ACC112 (cell line): ENCODE measurements around the gene SYT7.

ENCODE experiments used
- H2AFZ ChIP-seq: fragments of 200-600 bp; sonication (generic); one replicate; pipeline ENCODE4 v1.6.0; 2017; ENCODE audit warnings: antibody characterized with exemption, low read length; ENCODE audit not compliant: unreplicated experiment
- H3K27ac ChIP-seq: fragments of 200-600 bp; sonication (generic); 2 replicates; pipeline ENCODE4 v1.5.1; 2014; ENCODE audit warnings: low read depth, mild to moderate bottlenecking, antibody characterized with exemption, low read length, moderate library complexity
- H3K27me3 ChIP-seq: fragments of 200-600 bp; sonication (generic); 2 replicates; pipeline ENCODE4 v1.6.1; 2014; ENCODE audit warnings: mild to moderate bottlenecking, antibody characterized with exemption, low read length, moderate library complexity, mixed read lengths; ENCODE audit not compliant: insufficient read depth
- H3K36me3 ChIP-seq: fragments of 200-600 bp; sonication (generic); 2 replicates; pipeline ENCODE4 v1.6.1; 2016; ENCODE audit warnings: mild to moderate bottlenecking, antibody characterized with exemption, low read length, moderate library complexity, mixed read lengths; ENCODE audit not compliant: insufficient read depth
- H3K4me1 ChIP-seq: fragments of 200-600 bp; sonication (generic); one replicate; pipeline ENCODE4 v1.6.1; 2016; ENCODE audit warnings: low read length, mixed read lengths; ENCODE audit not compliant: insufficient read depth, unreplicated experiment, control insufficient read depth
- H3K4me3 ChIP-seq: fragments of 200-600 bp; sonication (generic); 2 replicates; pipeline ENCODE4 v1.5.1; 2014; ENCODE audit warnings: mild to moderate bottlenecking, low read depth, low read length
- H3K79me2 ChIP-seq: fragments of 200-600 bp; sonication (generic); one replicate; pipeline ENCODE4 v1.6.0; 2016; ENCODE audit warnings: low read length; ENCODE audit not compliant: control insufficient read depth, unreplicated experiment, insufficient read depth

The SYT7 gene

DNA sequence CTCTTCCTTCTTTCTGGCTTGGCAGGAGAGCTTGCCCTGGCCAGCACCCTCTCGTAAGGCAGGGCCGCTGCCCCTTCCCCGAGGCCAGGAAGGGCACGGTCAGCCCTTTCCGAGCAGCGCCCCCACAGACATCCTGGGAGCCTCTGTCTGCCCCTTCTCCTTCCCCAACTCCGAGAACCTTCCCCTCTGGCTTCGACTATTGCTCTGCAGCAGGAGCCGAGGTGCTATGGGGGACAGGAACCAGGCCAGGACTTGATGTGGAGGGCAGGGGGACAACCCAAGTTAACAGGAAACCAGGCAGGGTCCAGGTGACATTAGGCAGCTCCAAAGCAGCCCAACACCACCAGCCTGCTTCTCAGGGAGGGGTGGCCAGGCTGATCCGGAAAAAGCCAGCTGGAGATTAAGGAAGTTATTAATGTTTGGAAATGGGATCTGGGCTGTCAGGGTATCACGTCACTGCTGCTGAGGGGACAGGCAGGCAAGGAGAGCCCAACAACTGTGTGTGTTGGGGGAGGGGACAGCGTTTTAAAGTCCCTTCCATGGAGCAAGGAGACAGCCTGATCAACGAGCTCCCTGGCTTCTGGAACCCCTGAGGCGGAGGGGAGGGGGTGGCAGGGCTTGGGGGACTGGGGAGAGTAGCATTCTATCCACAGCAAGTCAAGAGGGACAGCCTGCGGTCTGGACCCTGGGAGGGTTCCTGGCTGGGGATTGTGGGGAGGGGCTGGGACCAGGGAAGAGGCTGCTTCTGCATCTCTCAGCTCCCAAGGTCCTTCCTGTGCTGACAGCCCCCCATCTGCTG lies 27.3 kb downstream of the SYT7 start:
- Histone ChIP-seq H3K4me1 (peaks cover 3% of the 10 kb centered on the region), H2AFZ (no peak overlapping the region), H3K4me3 (no peak overlapping the region), H3K27ac (no peak overlapping the region), H3K36me3 (no peaks in the 10 kb centered on the region), H3K27me3 (peaks cover 53% of the 10 kb centered on the region), H3K79me2 (no peaks in the 10 kb centered on the region)

DNA sequence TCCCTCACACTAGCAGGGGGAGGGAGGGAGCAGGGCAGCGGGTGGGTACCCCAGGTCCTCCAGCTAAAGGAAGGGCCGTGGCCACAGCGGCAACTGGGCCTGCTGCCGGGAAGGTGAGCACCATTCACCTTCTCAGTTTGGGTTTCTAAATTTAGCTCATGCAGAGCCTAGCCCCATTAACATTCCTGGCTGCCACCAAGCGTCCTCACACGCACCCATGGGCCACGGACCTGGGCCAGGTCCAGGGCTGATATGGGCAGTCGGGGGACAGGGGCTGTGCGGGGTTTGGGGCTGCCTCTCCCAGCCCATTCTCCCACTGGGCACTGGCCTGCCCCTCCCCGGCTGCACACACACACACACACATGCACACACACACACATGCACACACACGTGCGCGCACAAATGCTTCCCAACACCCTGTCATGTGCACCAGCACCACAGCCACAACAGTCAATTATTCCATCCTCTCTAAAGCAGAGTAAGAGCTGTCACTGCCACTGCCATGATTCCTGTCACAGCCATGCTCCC lies 28.7 kb downstream of the SYT7 start:
- Histone ChIP-seq H3K4me3 (no peak overlapping the region), H3K4me1 (peaks cover 3% of the 10 kb centered on the region), H3K79me2 (no peaks in the 10 kb centered on the region), H2AFZ (no peak overlapping the region), H3K27me3 (peaks cover 44% of the 10 kb centered on the region), H3K27ac (no peak overlapping the region), H3K36me3 (no peaks in the 10 kb centered on the region)

DNA sequence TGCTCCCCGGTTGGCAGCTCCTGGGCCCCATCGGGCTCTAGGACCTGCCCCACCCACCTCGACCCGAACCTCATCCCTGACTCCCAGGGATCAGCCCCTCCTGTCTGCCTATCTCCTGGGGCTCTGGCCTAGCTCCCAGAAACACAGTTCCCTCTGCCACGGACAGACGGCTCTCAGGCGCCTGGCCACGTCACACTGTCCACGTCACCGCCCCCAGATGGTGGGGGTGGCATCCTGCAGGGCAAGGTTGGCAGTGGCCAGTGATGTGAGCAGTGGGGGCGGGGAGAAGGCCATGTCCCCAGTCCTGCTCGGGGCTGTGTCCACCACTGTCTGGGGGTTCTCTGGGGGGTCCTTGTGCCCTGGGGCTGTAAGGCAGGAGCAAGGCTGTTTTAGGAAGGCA lies 29.2 kb downstream of the SYT7 start:
- no peaks in the 10 kb centered on the region for H3K79me2 ChIP-seq
- H3K36me3 ChIP-seq, result no peaks in the 10 kb centered on the region
- no peak overlapping the region for H2AFZ ChIP-seq
- H3K27ac ChIP-seq, result no peak overlapping the region
- peaks cover 39% of the 10 kb centered on the region for H3K27me3 ChIP-seq
- no peak overlapping the region for H3K4me3 ChIP-seq
- peaks cover 3% of the 10 kb centered on the region for H3K4me1 ChIP-seq

- H2AFZ ChIP-seq, result no peak overlapping the region
- no peaks in the 10 kb centered on the region for H3K36me3 ChIP-seq
- H3K4me1 ChIP-seq, result peaks cover 3% of the 10 kb centered on the region
- no peak overlapping the region for H3K4me3 ChIP-seq
- H3K27ac ChIP-seq, result no peak overlapping the region
- peaks cover 30% of the 10 kb centered on the region for H3K27me3 ChIP-seq
- H3K79me2 ChIP-seq, result no peaks in the 10 kb centered on the region
Observed at GRCh38 chr11:61550665-61551227, 30.1 kb downstream of the SYT7 start.

DNA sequence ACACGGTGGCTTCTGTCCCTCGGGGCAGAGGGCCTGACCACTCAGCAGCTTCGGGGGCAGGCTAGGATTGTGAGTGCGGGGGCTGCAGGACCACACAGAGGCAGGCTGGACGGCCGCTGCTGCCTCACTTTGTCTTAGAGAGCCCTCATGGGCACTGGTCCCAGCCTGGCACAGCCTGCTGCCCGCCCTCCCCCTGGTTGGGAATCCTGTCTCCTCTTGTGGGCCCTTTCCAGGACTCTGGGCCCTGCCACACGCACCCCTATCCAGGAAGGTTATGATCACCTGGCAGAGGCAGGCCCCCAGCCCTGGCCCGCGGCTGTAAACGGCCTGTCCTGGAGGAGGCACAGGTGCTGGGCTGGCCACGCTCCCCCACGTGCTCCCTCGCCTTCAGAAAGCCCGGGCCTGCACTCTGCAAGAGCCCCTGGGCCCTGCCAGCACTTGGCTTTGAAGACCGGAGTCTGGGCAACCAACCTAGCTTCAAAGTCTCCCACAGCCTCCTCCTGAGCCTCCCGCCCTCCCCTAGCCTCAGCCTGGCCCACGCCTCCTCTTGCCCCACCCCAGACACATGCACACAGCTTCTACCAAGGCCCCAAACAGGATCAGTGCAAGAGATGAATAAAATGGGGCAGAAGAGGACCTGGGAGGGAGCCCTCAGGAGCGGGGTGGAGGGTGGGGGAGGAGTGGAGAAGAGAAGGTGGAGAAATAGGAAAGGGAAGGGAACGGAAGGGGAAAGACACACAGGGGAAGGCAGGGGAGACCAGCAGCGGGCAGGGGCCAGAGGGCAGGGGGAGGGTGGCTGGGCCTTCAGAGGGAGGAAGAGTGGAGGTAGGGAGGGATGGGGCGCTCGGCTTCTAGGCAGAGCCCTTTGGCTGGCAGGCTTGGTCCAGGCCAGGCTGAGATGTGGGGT lies 31.0 kb downstream of the SYT7 start:
- H3K4me3 ChIP-seq, result no peak overlapping the region
- H3K27ac ChIP-seq, result no peak overlapping the region
- H3K4me1 ChIP-seq, result peaks cover 3% of the 10 kb centered on the region
- H3K79me2 ChIP-seq, result no peaks in the 10 kb centered on the region
- H2AFZ ChIP-seq, result no peak overlapping the region
- H3K36me3 ChIP-seq, result no peaks in the 10 kb centered on the region
- peaks cover 22% of the 10 kb centered on the region for H3K27me3 ChIP-seq

GRCh38 chr11:61549177-61549576 lies 31.7 kb downstream of the SYT7 start:
- Histone ChIP-seq H3K36me3 (no peaks in the 10 kb centered on the region), H3K27me3 (peaks cover 14% of the 10 kb centered on the region), H3K4me1 (peaks cover 9% of the 10 kb centered on the region), H3K4me3 (no peak overlapping the region), H3K27ac (no peak overlapping the region), H2AFZ (no peak overlapping the region), H3K79me2 (no peaks in the 10 kb centered on the region)

DNA sequence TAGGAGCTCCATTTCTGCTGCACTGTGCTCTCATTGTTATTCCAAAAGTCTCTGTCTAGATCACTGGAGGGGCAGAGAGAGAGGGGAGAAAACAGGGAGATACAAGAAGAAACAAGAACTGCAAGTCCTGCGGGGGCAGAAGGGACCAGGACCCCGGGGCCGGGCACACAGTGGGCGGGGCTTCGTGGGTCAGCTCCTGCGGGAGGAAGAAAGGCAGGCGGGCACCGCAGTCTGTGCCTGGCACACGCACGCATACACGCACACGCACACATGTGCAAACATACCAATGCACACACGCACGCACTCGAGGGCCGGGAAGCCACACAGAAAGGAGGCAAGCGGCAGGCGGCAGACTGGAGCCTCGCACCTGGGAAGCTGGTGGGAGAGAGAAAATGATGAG lies 33.6 kb downstream of the SYT7 start:
- Histone ChIP-seq H3K4me3 (no peak overlapping the region), H3K27ac (no peak overlapping the region), H3K27me3 (no peaks in the 10 kb centered on the region), H2AFZ (no peak overlapping the region), H3K4me1 (peaks cover 28% of the 10 kb centered on the region), H3K79me2 (no peaks in the 10 kb centered on the region), H3K36me3 (no peaks in the 10 kb centered on the region)

DNA sequence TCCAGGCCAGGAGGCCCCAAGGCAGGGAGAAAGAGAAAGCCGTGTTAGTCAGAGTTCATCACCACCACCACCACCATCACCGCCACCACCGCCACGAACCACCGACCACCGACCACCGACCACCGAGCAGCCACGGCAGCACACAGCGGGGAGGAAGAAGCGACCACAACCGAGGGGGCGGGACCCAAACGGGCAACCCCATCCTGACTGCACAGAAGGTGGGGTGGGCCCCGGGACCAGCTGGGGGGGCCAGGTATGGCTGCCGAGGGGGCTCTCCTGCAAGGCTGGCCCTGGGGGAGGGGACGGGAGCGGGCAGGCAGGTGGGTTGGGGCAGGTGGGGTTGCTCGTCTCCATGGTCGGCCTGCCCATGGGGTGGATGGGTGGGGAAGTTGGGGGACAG lies 34.2 kb downstream of the SYT7 start:
- Histone ChIP-seq H3K27me3 (no peaks in the 10 kb centered on the region), H3K36me3 (no peaks in the 10 kb centered on the region)

GRCh38 chr11:61545921-61546320 lies 35.0 kb downstream of the SYT7 start:
- no peaks in the 10 kb centered on the region for H3K27me3 ChIP-seq
- no peaks in the 10 kb centered on the region for H3K79me2 ChIP-seq
- H3K4me3 ChIP-seq, result no peak overlapping the region
- no peaks in the 10 kb centered on the region for H3K36me3 ChIP-seq
- no peak overlapping the region for H3K27ac ChIP-seq
- H3K4me1 ChIP-seq, result peaks cover 35% of the 10 kb centered on the region
- H2AFZ ChIP-seq, result no peak overlapping the region

More for the DNA sequence above, 34.2 kb downstream of the SYT7 start:
- Histone ChIP-seq H3K4me3 (no peak overlapping the region), H3K27ac (no peak overlapping the region), H2AFZ (no peak overlapping the region), H3K4me1 (peaks cover 31% of the 10 kb centered on the region), H3K79me2 (no peaks in the 10 kb centered on the region)

- Histone ChIP-seq H3K36me3 (no peaks in the 10 kb centered on the region), H3K4me3 (no peak overlapping the region), H3K27ac (no peak overlapping the region), H3K27me3 (no peaks in the 10 kb centered on the region), H2AFZ (no peak overlapping the region), H3K79me2 (no peaks in the 10 kb centered on the region), H3K4me1 (peaks cover 35% of the 10 kb centered on the region)
Observed at GRCh38 chr11:61545341-61545740, 35.5 kb downstream of the SYT7 start.
